Mucosa of descending colon (tissue), 3 donors: Measurements from ENCODE around the gene TRERF1. TPM values are rescaled to one million over a fixed set of nuclear protein-coding genes. Genes with fewer than 3 reads are reported as not detected.

Experiments used
- ATAC-seq: fragments of 200-7000 bp; cut with Tn5 transposase; one replicate; pipeline ENCODE4 v1.9.1; 2020; ENCODE audit warnings: mild to moderate bottlenecking, moderate library complexity
- DNase-seq, 3 donors: peaks; one replicate each; pipeline ENCODE4 v3.0.0-alpha.2; 2020
- H3K36me3 ChIP-seq: fragments of 200-600 bp; one replicate; pipeline ENCODE4 v1.8.0; 2021; ENCODE audit warnings: low read depth, mild to moderate bottlenecking
- H3K4me1 ChIP-seq: fragments of 200-600 bp; one replicate; pipeline ENCODE4 v1.8.0; 2021; ENCODE audit warnings: low read depth, mild to moderate bottlenecking
- H3K4me3 ChIP-seq: fragments of 200-600 bp; one replicate; pipeline ENCODE4 v1.8.0; 2021; ENCODE audit warnings: mild to moderate bottlenecking
- H3K9me3 ChIP-seq: fragments of 200-600 bp; one replicate; pipeline ENCODE4 v1.8.0; 2021; ENCODE audit warnings: mild to moderate bottlenecking
- CTCF ChIP-seq: fragments of 200-600 bp; IDR thresholded peaks from one replicate; pipeline ENCODE4 v1.8.0; 2022; ENCODE audit warnings: antibody characterized with exemption, mild to moderate bottlenecking
- intact Hi-C, 2 donors: fragments of 100-400 bp; cut with DNase I in 1 of 2; cut with micrococcal nuclease in 1 of 2; formaldehyde crosslinking; loops; one replicate each; pipeline versions ENCODE4 v1.11.0 to v1.11.1; 2022; cut with DNase I, micrococcal nuclease
- total RNA-seq, 3 donors: library from RNA; stranded (reverse); fragmentation: NEBNext Ultra II Directional in 2 of 3; extraction: Animal tissue kit (Norgen Biotek cat#: 25700) in 2 of 3; gene quantifications; one replicate each; pipeline versions ENCODE4 v1.2.1 to v1.2.4, GENCODE V29; 2021 to 2023
- donor health status: DM: no; HTN: no; CAD: no; lungs with moderate emphysema.
- donor health status: DM: no; HTN: no; CAD: no.
- donor health status: DM: no; HTN: yes; CAD: no.

TRERF1 gene
- total RNA-seq, 3 donors from 2014 or later, result 2.8 to 11.2 (median 3.8) TPM

- H3K4me3 ChIP-seq, result no peak overlapping the region
- no peak for TF ChIP-seq CTCF
- ATAC-seq, result peak; percentile 96
- DNase-seq, result peak; percentile 56 to 70 (median 58)
- H3K36me3 ChIP-seq, result no peaks in the 10 kb centered on the region
- peaks cover 18% of the 10 kb centered on the region for H3K4me1 ChIP-seq
- intact Hi-C loops, result no loop called here
- H3K9me3 ChIP-seq, result no peaks in the 10 kb centered on the region
Measured at GRCh38 chr6:42404484-42404883, 47.2 kb downstream of the TRERF1 start.

GRCh38 chr6:42403831-42404230, 47.9 kb downstream of the TRERF1 start:
- no peak for TF ChIP-seq CTCF
- no peak for DNase-seq
- H3K4me3 ChIP-seq, result no peak overlapping the region
- peaks cover 18% of the 10 kb centered on the region for H3K4me1 ChIP-seq
- intact Hi-C loops, result no loop called here
- ATAC-seq, result peak; percentile 6
- H3K36me3 ChIP-seq, result no peaks in the 10 kb centered on the region
- no peaks in the 10 kb centered on the region for H3K9me3 ChIP-seq

GRCh38 chr6:42403421-42403820, 48.3 kb downstream of the TRERF1 start:
- intact Hi-C loops, result no loop called here
- ATAC-seq, result peak; percentile 80
- peaks cover 18% of the 10 kb centered on the region for H3K4me1 ChIP-seq
- no peaks in the 10 kb centered on the region for H3K9me3 ChIP-seq
- no peak overlapping the region for H3K4me3 ChIP-seq
- no peaks in the 10 kb centered on the region for H3K36me3 ChIP-seq
- no peak for DNase-seq
- no peak for TF ChIP-seq CTCF

GRCh38 chr6:42402184-42402583, 49.5 kb downstream of the TRERF1 start:
- intact Hi-C loops, result no loop called here
- Histone ChIP-seq H3K36me3 (no peaks in the 10 kb centered on the region), H3K4me1 (peaks cover 18% of the 10 kb centered on the region), H3K4me3 (no peak overlapping the region), H3K9me3 (no peaks in the 10 kb centered on the region)
- ATAC-seq (peak; percentile 10), DNase-seq (no peak)
- no peak for TF ChIP-seq CTCF

GRCh38 chr6:42401613-42401951, 50.1 kb downstream of the TRERF1 start:
- Histone ChIP-seq H3K4me3 (no peak overlapping the region), H3K4me1 (peaks cover 18% of the 10 kb centered on the region), H3K36me3 (no peaks in the 10 kb centered on the region), H3K9me3 (no peaks in the 10 kb centered on the region)
- ATAC-seq, result no peak
- DNase-seq, result no peak
- intact Hi-C loops, result no loop called here
- no peak for TF ChIP-seq CTCF
